Left renal pelvis (tissue), 4 donors: ENCODE results near the gene RNF212. TPM values are rescaled to one million over a fixed set of nuclear protein-coding genes. Genes with fewer than 3 reads are reported as not detected.
"Not testable (repeated sequence)": the region's sequence is repeated elsewhere in the genome, so short reads cannot be mapped to it uniquely, and the experiment has no call there.

Experiments used
- DNase-seq, 4 donors: peaks; one replicate each; pipeline ENCODE4 v3.0.0-alpha.2; 2013; ENCODE audit warnings: low read depth in 4 of 4, low spot score in 3 of 4
- polyA plus RNA-seq, 4 donors: library from polyadenylated mRNA; unstranded; fragments of 120-200 nt; gene quantifications; one replicate each; pipeline ENCODE4 v1.2.1, GENCODE V29; 2013; ENCODE audit not compliant: insufficient read length in 4 of 4

The RNF212 gene
- polyA plus RNA-seq, 4 donors: 10.5 to 19.2 (median 15.8) TPM

DNA sequence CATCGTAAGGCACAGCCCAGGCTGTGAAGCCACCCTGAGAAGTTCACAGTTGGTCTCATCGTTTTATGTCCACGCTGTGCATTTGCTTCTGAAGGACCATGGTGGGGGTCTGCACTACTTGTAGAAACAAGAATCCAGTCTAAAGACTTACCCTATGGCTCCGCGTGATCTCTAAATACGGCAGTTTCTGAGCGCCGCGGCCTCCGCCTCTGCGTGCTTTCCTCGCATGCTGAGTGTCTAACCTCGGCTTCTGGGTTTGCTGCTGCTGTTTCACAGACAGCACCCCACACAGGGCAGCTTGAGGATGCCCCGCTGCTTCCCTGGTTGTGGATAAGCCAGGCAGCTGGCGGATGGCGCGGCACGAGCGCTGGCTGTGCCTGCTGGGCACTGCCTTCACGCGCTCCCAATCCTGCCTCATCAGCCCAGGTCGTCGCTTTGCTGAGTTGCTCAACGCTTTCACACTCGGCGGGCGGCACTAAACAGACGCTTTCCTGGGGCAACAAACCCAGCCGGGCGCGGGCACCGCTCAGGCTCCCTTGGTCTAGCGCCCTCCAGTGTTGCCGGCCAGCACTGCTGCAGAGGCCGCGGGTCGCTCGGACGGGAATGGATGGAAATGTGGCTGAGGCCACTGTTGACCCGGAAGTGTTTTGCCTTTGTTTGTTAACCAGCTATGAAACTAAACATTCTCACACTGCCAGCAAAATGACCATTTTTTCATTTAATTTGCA lies 62.7 kb downstream of the RNF212 start:
- DNase-seq: no peak

DNA sequence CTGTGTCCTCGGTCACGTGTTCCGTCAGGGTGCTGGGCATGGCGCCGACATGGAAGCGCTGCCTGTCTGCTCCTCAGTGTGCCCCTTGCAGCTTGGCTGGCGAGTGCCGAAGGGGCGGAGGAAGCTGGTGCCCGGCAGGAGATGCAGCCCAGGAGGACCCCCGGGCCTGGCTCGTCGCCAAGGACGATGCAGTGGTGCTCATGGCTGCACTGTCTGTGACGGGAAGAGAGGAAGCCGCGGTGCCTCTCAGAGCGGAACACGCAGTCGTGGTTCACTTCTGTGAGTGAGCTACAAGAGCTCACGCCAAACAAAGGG lies 63.8 kb downstream of the RNF212 start:
- no peak for DNase-seq

DNA sequence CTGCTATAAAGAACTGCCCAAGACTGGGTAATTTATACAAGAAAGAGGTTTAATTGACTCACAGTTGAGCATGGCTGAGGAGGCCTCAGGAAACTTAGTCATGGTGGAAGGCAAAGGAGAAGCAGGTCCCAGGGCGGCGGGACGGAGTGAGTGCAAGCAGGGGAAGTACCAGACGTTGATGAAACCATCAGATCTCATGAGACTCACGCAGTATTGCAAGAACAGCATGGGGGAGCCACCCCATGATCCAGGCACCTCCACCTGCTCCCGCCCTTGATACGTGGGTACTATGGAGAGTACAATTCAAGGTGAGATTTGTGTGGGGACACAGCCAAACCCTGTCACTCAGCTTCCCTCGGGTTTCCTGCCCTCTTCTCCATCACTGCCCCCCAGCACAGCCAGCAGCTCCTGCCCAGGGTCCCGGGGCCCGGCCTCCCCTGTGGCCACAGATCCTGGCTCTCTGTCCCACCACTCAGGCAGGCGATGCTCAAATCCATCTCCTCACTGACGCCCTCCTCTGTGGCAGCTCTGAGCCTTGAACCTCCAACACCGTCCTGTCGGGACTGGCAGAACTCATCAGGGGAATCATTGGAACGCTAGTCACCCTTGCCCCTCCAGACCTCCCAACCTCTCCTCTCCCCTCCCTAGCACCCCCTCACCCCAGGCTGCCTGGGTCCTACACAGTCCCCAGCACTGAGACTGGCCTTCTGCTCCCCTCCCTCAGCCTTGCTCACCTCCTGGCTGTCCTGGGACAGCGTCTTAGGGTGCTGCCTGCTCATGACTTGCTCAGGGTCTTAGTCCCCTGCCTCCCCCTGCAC lies 64.4 kb downstream of the RNF212 start:
- DNase-seq: no peak

DNA sequence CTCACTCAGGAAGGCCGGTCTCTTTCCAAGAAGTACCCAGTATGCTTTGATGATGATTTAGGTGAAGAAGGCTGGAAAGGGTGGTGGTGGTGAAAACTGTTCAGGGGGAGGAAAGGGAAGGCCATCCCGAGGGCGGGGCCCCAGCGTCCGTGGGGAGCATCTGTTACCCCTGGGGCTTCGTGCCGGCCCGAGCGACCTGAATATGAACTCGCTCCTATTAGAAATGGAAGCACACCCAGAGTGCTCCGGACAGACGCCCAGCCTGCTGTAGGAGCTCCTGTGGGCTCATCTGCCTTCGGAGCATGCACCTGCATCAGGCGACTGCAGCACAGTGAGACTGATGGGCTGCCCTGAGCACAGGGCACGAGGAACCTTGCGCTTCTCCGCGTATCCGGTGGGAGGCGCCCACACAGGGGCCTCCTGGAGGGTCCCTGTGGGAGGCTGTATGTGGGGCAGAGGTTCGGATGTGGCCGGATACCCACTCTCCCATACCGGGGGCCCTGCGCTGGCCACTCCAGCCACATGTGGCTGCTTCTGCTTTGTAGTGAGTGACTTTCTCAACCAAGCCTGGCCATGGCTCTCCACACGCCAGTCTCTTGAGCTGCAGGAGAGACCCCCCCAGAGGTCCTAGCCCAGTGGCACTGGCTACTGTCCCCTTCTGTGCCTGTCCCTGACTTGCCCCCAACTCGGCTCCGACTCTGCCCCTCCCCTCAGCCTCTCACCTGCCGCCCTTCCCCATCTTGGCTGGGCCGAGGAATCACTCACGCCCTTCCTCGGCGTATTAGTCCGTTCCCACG lies 65.2 kb downstream of the RNF212 start:
- DNase-seq: no peak

DNA sequence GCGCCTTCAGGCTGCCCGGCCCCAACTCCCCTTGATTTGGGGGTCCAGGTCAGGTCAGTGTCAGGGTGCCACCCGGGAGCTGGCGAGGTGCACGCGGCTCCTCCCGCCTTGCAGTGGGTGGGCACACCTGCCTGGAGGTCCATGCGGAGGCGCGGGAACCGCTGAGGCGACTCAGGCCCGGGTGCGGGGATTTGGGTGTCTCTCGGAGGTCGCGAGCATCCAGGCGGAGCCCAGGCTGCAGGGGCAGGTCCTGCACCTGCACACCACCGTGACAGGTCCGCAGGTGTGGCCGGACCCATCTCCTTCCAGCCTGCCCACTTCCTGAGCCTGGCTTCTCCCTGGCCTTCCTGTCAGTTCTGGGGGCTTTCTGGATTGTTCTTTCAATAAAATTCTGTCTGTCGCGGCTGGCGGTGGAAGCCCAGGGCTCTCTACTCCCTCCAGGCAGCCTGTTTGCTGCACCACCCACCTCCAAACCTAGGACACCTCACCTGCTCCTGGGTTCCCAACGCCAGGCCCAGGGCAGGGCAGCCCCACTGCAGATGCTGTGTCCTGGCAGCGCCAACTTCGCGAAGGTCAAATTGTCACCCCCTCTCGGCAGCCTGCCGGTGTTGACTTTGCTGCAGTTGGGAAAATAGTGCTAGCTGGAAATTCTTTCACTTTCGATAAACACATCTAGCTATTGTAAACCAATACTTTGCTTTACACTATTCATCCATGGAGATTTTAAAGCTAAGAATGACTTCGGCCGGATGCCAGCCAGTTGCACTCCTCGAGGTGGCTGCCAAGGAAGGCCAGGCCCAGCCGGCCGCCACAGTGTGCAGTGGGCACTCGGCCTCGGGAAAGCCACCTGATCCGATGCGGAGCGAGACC lies 66.0 kb downstream of the RNF212 start:
- DNase-seq: no peak

DNA sequence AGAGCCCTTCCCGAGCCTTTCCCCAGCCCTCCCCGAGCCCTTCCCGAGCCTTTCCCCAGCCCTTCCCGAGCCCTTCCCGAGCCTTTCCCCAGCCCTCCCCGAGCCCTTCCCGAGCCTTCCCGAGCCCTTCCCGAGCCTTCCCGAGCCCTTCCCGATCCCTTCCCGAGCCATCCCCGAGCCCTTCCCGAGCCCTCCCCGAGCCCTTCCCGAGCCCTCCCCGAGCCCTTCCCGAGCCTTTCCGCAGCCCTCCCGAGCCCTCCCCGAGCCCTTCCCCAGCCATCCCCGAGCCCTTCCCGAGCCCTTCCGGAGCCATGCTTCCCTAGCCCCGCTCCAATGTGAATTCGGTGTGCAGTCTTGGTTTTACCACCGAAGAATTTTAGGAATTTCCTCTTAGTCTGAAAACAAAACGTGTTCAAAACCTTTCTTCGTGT lies 66.8 kb downstream of the RNF212 start:
- not testable (repeated sequence) for DNase-seq

DNA sequence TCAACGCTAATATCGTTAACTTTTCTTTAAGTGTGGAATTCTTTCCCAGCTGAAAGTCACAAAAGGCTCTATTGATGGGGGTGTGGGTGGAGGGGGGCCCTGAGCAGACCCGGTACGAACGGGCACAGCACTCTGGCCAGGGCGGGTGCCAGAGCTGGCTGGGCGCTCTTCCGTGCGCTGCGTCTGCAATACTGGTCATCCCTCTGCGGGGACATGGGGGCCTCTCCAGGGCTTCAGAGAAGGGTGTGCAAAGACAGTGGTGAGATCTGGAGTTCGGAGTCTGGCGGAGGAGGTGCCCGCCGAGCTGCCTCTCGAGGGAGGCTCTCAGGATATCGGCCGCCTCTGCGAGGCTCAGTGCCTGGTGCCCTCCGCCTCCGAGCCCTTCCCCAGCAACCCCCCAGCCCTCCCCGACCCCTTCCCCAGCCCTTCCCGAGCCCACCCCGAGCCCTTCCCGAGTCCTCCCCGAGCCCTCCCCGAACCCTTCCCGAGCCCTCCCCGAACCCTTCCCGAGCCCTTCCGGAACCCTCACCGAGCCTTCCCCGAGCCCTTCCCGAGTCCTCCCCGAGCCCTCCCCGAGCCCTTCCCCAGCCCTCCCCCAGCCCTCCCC lies 67.7 kb downstream of the RNF212 start:
- DNase-seq: no peak

- no peak for DNase-seq
These were observed 68.2 kb downstream of the RNF212 start for GRCh38 chr4:1045193-1045594.

- DNase-seq: no peak
These were observed 68.7 kb downstream of the RNF212 start for GRCh38 chr4:1044469-1045192.

GRCh38 chr4:1043651-1044468 lies 69.5 kb downstream of the RNF212 start:
- DNase-seq: no peak

- no peak for DNase-seq
These were observed 70.2 kb downstream of the RNF212 start for GRCh38 chr4:1043162-1043561.

GRCh38 chr4:1042352-1043055 lies 70.9 kb downstream of the RNF212 start:
- no peak for DNase-seq

DNA sequence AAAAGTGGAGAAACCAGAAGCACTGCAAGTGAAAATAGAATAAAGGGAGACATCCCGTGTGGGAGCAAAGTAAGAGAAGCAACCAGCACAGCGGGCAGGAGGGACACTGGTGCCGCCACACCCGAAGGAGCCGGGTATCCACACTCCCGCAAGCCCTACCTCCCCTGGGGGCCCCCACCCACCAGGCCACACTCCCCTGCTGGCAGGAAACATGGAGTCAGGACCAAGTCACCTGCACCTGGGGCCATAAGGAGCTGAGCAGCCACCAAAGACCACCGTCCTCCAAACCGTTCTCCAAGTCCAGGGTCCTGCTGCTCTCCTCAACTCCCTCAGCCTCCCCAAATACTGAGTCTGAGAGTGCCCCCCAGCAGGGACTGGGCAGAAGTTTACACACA lies 71.4 kb downstream of the RNF212 start:
- no peak for DNase-seq

GRCh38 chr4:1041147-1041935 lies 72.0 kb downstream of the RNF212 start:
- no peak for DNase-seq

DNA sequence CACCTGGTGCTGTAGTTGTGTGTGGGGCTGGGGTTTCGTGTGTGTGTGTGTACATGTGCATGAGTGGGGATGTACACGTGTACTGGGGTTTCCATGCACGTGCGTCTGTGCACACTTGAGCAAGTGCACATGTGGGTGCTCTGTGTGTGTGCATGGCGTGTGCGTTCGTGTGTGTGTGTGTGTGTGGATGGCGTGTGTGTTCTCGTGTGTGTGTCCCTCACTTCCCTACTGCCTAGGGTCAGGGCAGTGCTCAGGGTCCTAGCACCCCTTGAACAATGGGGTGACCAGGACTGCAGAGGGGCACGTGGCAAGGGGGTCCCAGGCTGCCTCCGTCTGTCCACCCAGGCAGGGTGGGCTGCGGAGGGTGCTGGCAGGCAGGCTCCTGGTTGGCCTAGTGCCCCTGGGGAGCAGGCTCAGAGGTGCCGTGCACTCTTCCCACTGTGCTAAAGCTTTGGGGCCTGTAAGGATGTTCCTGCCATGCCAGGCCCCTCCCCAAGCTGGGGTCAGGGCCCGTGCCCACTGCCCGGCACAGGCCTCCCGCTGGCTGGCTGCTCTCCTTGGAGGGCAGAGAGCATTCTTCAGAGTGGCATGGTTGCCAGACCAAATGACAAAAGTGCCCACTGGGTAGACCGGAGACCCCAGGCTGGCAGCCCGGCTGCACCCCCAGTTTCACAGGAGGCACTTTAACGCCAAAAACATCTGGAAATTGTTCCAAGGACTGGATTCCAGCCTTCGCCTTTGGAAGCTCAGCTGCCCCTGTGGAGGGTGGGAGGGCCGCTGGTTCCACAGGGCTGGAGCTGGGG lies 72.8 kb downstream of the RNF212 start:
- DNase-seq: no peak
